Ishikawa (cell line): ENCODE data around the gene NTSR2.
A peak's percentile ranks its signal among the peaks of the same experiment; 100 is the strongest.

ENCODE experiments used
- CEBPB ChIP-seq: IDR thresholded peaks from 2 replicates; pipeline ENCODE4 v1.6.1; 2012
- CREB1 ChIP-seq: IDR thresholded peaks from 2 replicates; pipeline ENCODE4 v1.6.1; 2012; ENCODE audit warnings: low read depth
- EP300 ChIP-seq: IDR thresholded peaks from 2 replicates; pipeline ENCODE4 v1.6.1; 2012; ENCODE audit warnings: borderline replicate concordance
- FOXM1 ChIP-seq: IDR thresholded peaks from 2 replicates; pipeline ENCODE4 v1.6.1; 2012; ENCODE audit warnings: low read depth, borderline replicate concordance
- MAX ChIP-seq: IDR thresholded peaks from 2 replicates; pipeline ENCODE4 v1.6.1; 2012
- NFIC ChIP-seq: IDR thresholded peaks from 2 replicates; pipeline ENCODE4 v1.6.1; 2012
- RAD21 ChIP-seq: IDR thresholded peaks from 2 replicates; pipeline ENCODE4 v1.6.1; 2012; ENCODE audit warnings: low read depth
- REST ChIP-seq: IDR thresholded peaks from 2 replicates; pipeline ENCODE4 v1.6.1; 2012; ENCODE audit warnings: low read depth, mild to moderate bottlenecking
- TAF1 ChIP-seq: IDR thresholded peaks from 2 replicates; pipeline ENCODE4 v1.6.1; 2012; ENCODE audit warnings: low read depth, mild to moderate bottlenecking
- TCF12 ChIP-seq: IDR thresholded peaks from 2 replicates; pipeline ENCODE4 v1.6.1; 2012; ENCODE audit warnings: low read depth
- TEAD4 ChIP-seq: IDR thresholded peaks from 2 replicates; pipeline ENCODE4 v1.6.1; 2012
- USF1 ChIP-seq: IDR thresholded peaks from 2 replicates; pipeline ENCODE4 v1.6.1; 2012
- YY1 ChIP-seq: IDR thresholded peaks from 2 replicates; pipeline ENCODE4 v1.6.1; 2012; ENCODE audit warnings: low read depth
- ZBTB7A ChIP-seq: IDR thresholded peaks from 2 replicates; pipeline ENCODE4 v1.6.1; 2012; ENCODE audit warnings: low read depth

- no peak for TF ChIP-seq ZBTB7A
- TF ChIP-seq YY1: no peak
- no peak for TF ChIP-seq EP300
- no peak for TF ChIP-seq MAX
- TF ChIP-seq TCF12: no peak
- TF ChIP-seq RAD21: no peak
- no peak for TF ChIP-seq FOXM1
- no peak for TF ChIP-seq TAF1
- TF ChIP-seq CEBPB: no peak
- peak; percentile 51; the same call in 1 of the 2 replicates for TF ChIP-seq REST
- no peak for TF ChIP-seq USF1
- no peak for TF ChIP-seq NFIC
- no peak for TF ChIP-seq CREB1
- no peak for TF ChIP-seq TEAD4
These were observed 39.3 kb upstream of the NTSR2 start for GRCh38 chr2:11709293-11709692.
